Suprapubic skin (tissue), 4 donors: ENCODE measurements around the gene MYL3. TPM values are rescaled to one million over a fixed set of nuclear protein-coding genes. Genes with fewer than 3 reads are reported as not detected.

ENCODE experiments used
- DNase-seq, 2 donors: peaks; one replicate each; pipeline ENCODE4 v3.0.0-alpha.2; 2019; ENCODE audit warnings: low spot score in 2 of 2
- H3K27ac ChIP-seq: fragments of 200-600 bp; sonication (generic); one replicate; pipeline ENCODE4 v1.5.1; 2019
- H3K27me3 ChIP-seq: fragments of 200-600 bp; sonication (generic); one replicate; pipeline ENCODE4 v1.5.1; 2019
- H3K36me3 ChIP-seq: fragments of 200-600 bp; sonication (generic); one replicate; pipeline ENCODE4 v1.5.1; 2019
- H3K4me1 ChIP-seq: fragments of 200-600 bp; sonication (generic); one replicate; pipeline ENCODE4 v1.5.1; 2019
- H3K4me3 ChIP-seq: fragments of 200-600 bp; sonication (generic); one replicate; pipeline ENCODE4 v1.5.1; 2019; ENCODE audit warnings: mild to moderate bottlenecking
- H3K9me3 ChIP-seq: fragments of 200-600 bp; sonication (generic); one replicate; pipeline ENCODE4 v1.5.1; 2019
- CTCF ChIP-seq, 2 donors: fragments of 200-600 bp in 1 of 2; fragments of 450-650 bp in 1 of 2; sonication (generic) in 1 of 2; IDR thresholded peaks; one replicate each; pipeline ENCODE4 v1.5.1; 2016 to 2019; ENCODE audit warnings: antibody characterized with exemption in 2 of 2, mild to moderate bottlenecking in 1 of 2, moderate library complexity in 1 of 2
- EP300 ChIP-seq: sonication (generic); formaldehyde crosslinking; IDR thresholded peaks from one replicate; pipeline ENCODE4 v1.6.1; 2017; ENCODE audit warnings: antibody characterized with exemption
- POLR2A ChIP-seq, 2 donors: fragments of 450-650 bp; IDR thresholded peaks; one replicate each; pipeline ENCODE4 v1.6.1; 2017; ENCODE audit warnings: antibody characterized with exemption in 2 of 2, mild to moderate bottlenecking in 2 of 2, moderate library complexity in 2 of 2
- POLR2AphosphoS5 ChIP-seq, 3 donors: sonication (generic); formaldehyde crosslinking; IDR thresholded peaks; one replicate each; pipeline ENCODE4 v1.6.1; 2017; ENCODE audit warnings: antibody characterized with exemption in 3 of 3
- WGBS: methylation state at CpG from one replicate; pipeline ENCODE4 v1.1.5; 2018; 5-methylcytosine and 5-hydroxymethylcytosine counted together
- total RNA-seq, 4 donors: library from RNA; depleted of rRNA; stranded (reverse); fragments of >200 nt; gene quantifications; one replicate each; pipeline ENCODE4 v1.1.0, GENCODE V29; 2016

Gene MYL3
- total RNA-seq, 4 donors from 2014 or later, result 1.4 TPM; not detected in 3

GRCh38 chr3:46908986-46909534 is 45.8 kb upstream of the MYL3 start:
- Histone ChIP-seq H3K4me3 (no peak overlapping the region), H3K27ac (no peak overlapping the region), H3K36me3 (no peaks in the 10 kb centered on the region), H3K4me1 (peaks cover 23% of the 10 kb centered on the region), H3K27me3 (no peaks in the 10 kb centered on the region), H3K9me3 (no peaks in the 10 kb centered on the region)
- TF ChIP-seq POLR2AphosphoS5 (IDR thresholded peaks at IDR 0.05), result no peak
- TF ChIP-seq EP300, result no peak
- 21% methylated on average over 6 of the region's 8 CpGs for WGBS
- DNase-seq, result peak in 1 of 2 donors; percentile 66

GRCh38 chr3:46908294-46908985 is 45.2 kb upstream of the MYL3 start:
- no peak overlapping the region for H3K4me3 ChIP-seq
- 39% methylated on average over 24 of the region's 24 CpGs for WGBS
- H3K9me3 ChIP-seq, result no peaks in the 10 kb centered on the region
- peak in 1 of 2 donors; percentile 62 for DNase-seq
- H3K27me3 ChIP-seq, result no peaks in the 10 kb centered on the region
- no peaks in the 10 kb centered on the region for H3K36me3 ChIP-seq
- peaks cover 25% of the 10 kb centered on the region for H3K4me1 ChIP-seq
- H3K27ac ChIP-seq, result no peak overlapping the region
- TF ChIP-seq POLR2AphosphoS5 (IDR thresholded peaks at IDR 0.05), result no peak
- TF ChIP-seq CTCF (IDR thresholded peaks at IDR 0.05), result no peak
- no peak for TF ChIP-seq EP300
- TF ChIP-seq POLR2A (IDR thresholded peaks at IDR 0.05), result no peak

GRCh38 chr3:46907960-46908293 is 44.7 kb upstream of the MYL3 start:
- H3K27ac ChIP-seq, result no peak overlapping the region
- WGBS, result 4% methylated on average over 1 of the region's 1 CpG
- TF ChIP-seq POLR2A (IDR thresholded peaks at IDR 0.05) (no peak), EP300 (no peak), POLR2AphosphoS5 (IDR thresholded peaks at IDR 0.05) (no peak), CTCF (IDR thresholded peaks at IDR 0.05) (no peak)
- H3K4me3 ChIP-seq, result no peak overlapping the region
- peaks cover 25% of the 10 kb centered on the region for H3K4me1 ChIP-seq
- H3K27me3 ChIP-seq, result no peaks in the 10 kb centered on the region
- no peaks in the 10 kb centered on the region for H3K9me3 ChIP-seq
- no peaks in the 10 kb centered on the region for H3K36me3 ChIP-seq
- no peak for DNase-seq

- Histone ChIP-seq H3K4me3 (no peak overlapping the region), H3K4me1 (peaks cover 25% of the 10 kb centered on the region), H3K27ac (no peak overlapping the region), H3K36me3 (no peaks in the 10 kb centered on the region), H3K9me3 (no peaks in the 10 kb centered on the region), H3K27me3 (no peaks in the 10 kb centered on the region)
- peak in 1 of 2 donors; percentile 45 for DNase-seq
- TF ChIP-seq CTCF (IDR thresholded peaks at IDR 0.05) (no peak), EP300 (no peak), POLR2AphosphoS5 (IDR thresholded peaks at IDR 0.05) (no peak), POLR2A (IDR thresholded peaks at IDR 0.05) (no peak)
- 71% methylated on average over 12 of the region's 12 CpGs for WGBS
Measured at GRCh38 chr3:46907271-46907670, 44.0 kb upstream of the MYL3 start.

GRCh38 chr3:46906471-46907058 is 43.3 kb upstream of the MYL3 start:
- Histone ChIP-seq H3K27me3 (no peaks in the 10 kb centered on the region), H3K4me3 (no peak overlapping the region), H3K36me3 (no peaks in the 10 kb centered on the region), H3K27ac (no peak overlapping the region), H3K9me3 (no peaks in the 10 kb centered on the region), H3K4me1 (peaks cover 25% of the 10 kb centered on the region)
- no CpG with 5 or more reads among the region's 4 CpGs for WGBS
- no peak for TF ChIP-seq CTCF (IDR thresholded peaks at IDR 0.05)
- no peak for TF ChIP-seq POLR2AphosphoS5 (IDR thresholded peaks at IDR 0.05)
- no peak for TF ChIP-seq POLR2A (IDR thresholded peaks at IDR 0.05)
- no peak for TF ChIP-seq EP300
- DNase-seq, result peak in 1 of 2 donors; percentile 61
